ENCODE data around the gene ACTG2.

DNA sequence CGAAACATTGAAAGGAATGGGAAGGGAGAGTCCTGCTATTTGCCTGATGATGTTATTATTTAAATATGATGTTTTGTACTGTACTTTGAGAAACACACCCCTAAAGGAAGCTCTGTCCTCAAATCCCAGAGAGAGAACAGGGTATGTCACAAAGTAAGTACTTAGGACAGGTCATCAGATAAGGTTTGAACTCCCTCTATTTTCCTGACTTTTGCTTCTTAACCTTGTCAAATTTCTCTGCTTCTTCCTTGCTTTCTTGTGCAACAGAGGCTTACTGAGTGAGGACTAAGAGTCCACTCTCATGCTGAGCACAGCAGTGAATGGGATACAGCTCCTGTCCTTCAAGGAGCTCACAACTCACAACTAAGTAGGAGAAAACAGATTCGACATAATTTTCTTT is 37.6 kb downstream of the ACTG2 start:
- TF ChIP-seq POLR2A (IDR thresholded peaks at IDR 0.05; ENCODE audit: low read depth) (no peak), POLR2AphosphoS5 (IDR thresholded peaks at IDR 0.05) (no peak), EP300 (IDR thresholded peaks at IDR 0.05) (no peak)
- TF ChIP-seq, protein P1, sequence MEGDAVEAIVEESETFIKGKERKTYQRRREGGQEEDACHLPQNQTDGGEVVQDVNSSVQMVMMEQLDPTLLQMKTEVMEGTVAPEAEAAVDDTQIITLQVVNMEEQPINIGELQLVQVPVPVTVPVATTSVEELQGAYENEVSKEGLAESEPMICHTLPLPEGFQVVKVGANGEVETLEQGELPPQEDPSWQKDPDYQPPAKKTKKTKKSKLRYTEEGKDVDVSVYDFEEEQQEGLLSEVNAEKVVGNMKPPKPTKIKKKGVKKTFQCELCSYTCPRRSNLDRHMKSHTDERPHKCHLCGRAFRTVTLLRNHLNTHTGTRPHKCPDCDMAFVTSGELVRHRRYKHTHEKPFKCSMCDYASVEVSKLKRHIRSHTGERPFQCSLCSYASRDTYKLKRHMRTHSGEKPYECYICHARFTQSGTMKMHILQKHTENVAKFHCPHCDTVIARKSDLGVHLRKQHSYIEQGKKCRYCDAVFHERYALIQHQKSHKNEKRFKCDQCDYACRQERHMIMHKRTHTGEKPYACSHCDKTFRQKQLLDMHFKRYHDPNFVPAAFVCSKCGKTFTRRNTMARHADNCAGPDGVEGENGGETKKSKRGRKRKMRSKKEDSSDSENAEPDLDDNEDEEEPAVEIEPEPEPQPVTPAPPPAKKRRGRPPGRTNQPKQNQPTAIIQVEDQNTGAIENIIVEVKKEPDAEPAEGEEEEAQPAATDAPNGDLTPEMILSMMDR (IDR thresholded peaks at IDR 0.05) = no peak
